Left colon (tissue), 2 donors: ENCODE data around the gene IRGQ. TPM values are rescaled to one million over a fixed set of nuclear protein-coding genes. Genes with fewer than 3 reads are reported as not detected.

ENCODE experiments used
- total RNA-seq, 2 donors: library from RNA; stranded (reverse); fragmentation: NEBNext Ultra II Directional; extraction: Animal tissue kit (Norgen Biotek cat#: 25700); gene quantifications; one replicate each; pipeline ENCODE4 v1.2.1, GENCODE V29; 2021
- donor health status: DM: no; HTN: no; CAD: no.
- donor health status: DM: yes; HTN: yes; CAD: no.

The IRGQ gene
- total RNA-seq, 2 donors from 2014 or later, result 19.8 to 23.3 TPM

Other genes with a start within 250 kb of the IRGQ start
- gene CD177, start 242.4 kb downstream of the IRGQ start, total RNA-seq, result 100 to 1,000 TPM; 376 to 475 TPM
- under 1 TPM; 0.27 to 0.34 TPM for gene TEX101, start 181.2 kb downstream of the IRGQ start, total RNA-seq
- under 1 TPM; 0.21 to 0.56 TPM for gene LYPD3, start 130.5 kb downstream of the IRGQ start, total RNA-seq
- 10 to 100 TPM in 1 of 2 donors, 1 to 10 TPM in 1; 9.7 to 11.6 TPM for gene PHLDB3, start 91.4 kb downstream of the IRGQ start, total RNA-seq
- 100 to 1,000 TPM; 480 to 631 TPM for gene ETHE1, start 68.9 kb downstream of the IRGQ start, total RNA-seq
- gene ZNF575, start 62.9 kb downstream of the IRGQ start, total RNA-seq, result 1 to 10 TPM; 6.5 to 7.7 TPM
- gene XRCC1, start 20.6 kb downstream of the IRGQ start, total RNA-seq, result 10 to 100 TPM; 16.5 to 17.3 TPM
- gene PINLYP, start 20.3 kb downstream of the IRGQ start, total RNA-seq, result 1 to 10 TPM in 1 of 2 donors, under 1 TPM in 1; 0.95 to 1.6 TPM
- 10 to 100 TPM; 13.5 to 16.6 TPM for gene ZNF576, start 461 bp upstream of the IRGQ start, total RNA-seq
- under 1 TPM; 0.14 to 0.73 TPM for gene SRRM5, start 16.0 kb upstream of the IRGQ start, total RNA-seq
- gene ZNF428, start 23.5 kb upstream of the IRGQ start, total RNA-seq, result 10 to 100 TPM; 16.3 to 18.7 TPM
- gene CADM4, start 43.7 kb upstream of the IRGQ start, total RNA-seq, result 1 to 10 TPM; 2.0 to 4.9 TPM
- 100 to 1,000 TPM in 1 of 2 donors, 10 to 100 TPM in 1; 44.4 to 130 TPM for gene PLAUR, start 74.0 kb upstream of the IRGQ start, total RNA-seq
- not detected for gene IRGC, start 119.9 kb upstream of the IRGQ start, total RNA-seq
- gene SMG9, start 158.8 kb upstream of the IRGQ start, total RNA-seq, result 10 to 100 TPM; 25.4 to 40.3 TPM
- gene KCNN4, start 184.8 kb upstream of the IRGQ start, total RNA-seq, result 10 to 100 TPM; 21.2 to 45.6 TPM
- 1 to 10 TPM in 1 of 2 donors, under 1 TPM in 1; 0.70 to 3.5 TPM for gene LYPD5, start 206.3 kb upstream of the IRGQ start, total RNA-seq
- gene ZNF283, start 231.2 kb upstream of the IRGQ start, total RNA-seq, result 10 to 100 TPM in 1 of 2 donors, 1 to 10 TPM in 1; 8.1 to 11.5 TPM